A673 (cell line): ENCODE data around the gene CDKN2D.

Experiments used
- CTCF ChIP-seq: fragments of 300-800, 200-600 bp; sonication (generic); conservative IDR thresholded peaks from 2 replicates; pipeline ENCODE4 v1.5.1; 2017; ENCODE audit warnings: low read depth, mild to moderate bottlenecking, antibody characterized with exemption, low read length, moderate library complexity, mixed read lengths
- EZH2 ChIP-seq: fragments of 200-600 bp; sonication (generic); IDR thresholded peaks from 2 replicates; pipeline ENCODE4 v1.6.1; 2017; ENCODE audit warnings: borderline replicate concordance, low read depth, mild to moderate bottlenecking, mixed read lengths, antibody characterized with exemption, low read length; ENCODE audit not compliant: poor library complexity, severe bottlenecking

DNA sequence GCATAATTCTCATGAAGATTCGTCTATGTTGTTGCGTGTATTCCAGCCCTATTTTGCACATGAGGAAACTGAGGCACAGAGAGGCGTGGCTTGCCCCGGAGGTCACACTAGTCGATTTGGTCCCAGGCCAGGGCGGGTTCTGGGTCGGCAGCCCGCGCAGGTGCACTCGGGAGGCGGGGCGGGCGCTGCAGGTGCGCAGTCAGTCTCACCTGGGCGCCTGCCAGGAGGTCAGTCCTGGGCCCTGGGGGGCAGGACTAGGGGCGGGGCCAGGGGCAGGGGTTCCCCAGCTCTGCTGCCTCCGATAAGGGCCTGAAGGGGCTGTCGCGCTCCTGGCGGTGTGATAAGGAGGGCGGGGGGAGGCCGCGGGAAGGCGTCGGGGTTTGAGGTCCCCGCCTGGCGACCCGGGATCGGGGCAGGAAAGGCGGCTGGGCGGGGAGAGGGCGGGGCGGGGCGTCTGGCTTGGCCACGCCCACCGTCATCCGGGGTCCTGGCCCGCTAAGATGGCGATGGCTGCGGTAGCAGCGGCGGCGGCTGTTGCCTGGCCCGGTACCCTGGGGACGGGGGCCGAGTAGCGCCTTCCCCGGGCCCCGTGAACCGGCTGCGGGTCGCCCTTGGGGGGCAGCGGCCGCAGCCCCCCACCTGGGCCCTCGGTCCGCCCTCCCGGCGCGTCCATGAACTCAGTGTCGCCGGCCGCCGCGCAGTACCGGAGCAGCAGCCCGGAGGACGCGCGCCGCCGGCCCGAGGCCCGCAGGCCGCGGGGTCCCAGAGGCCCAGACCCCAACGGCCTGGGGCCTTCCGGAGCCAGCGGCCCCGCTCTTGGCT, 25.1 kb downstream of the CDKN2D start, which contains the start of gene ATG4D:
- no peak for TF ChIP-seq CTCF
- TF ChIP-seq EZH2, result no peak
